ENCODE data around the gene KCNIP4.

KCNIP4 gene

GRCh38 chr4:20680736-20681135, 1267.8 kb downstream of the KCNIP4 start:
- H3K79me2 ChIP-seq (ENCODE audit: insufficient read depth, low read depth): no peaks in the 10 kb centered on the region
- no peak for TF ChIP-seq CTCF (conservative IDR thresholded peaks at IDR 0.05; ENCODE audit: low read depth, low read length)
- H3K9ac ChIP-seq: no peak overlapping the region
- no peak overlapping the region for H2AFZ ChIP-seq (ENCODE audit: low read depth)
- H3K27ac ChIP-seq: no peak overlapping the region
- no peaks in the 10 kb centered on the region for H3K4me1 ChIP-seq (ENCODE audit: low read depth, poor library complexity, severe bottlenecking)
- no peak overlapping the region for H3K4me3 ChIP-seq (IDR thresholded peaks at IDR 0.05; ENCODE audit: insufficient read depth, low read depth, low read length)
- no peak overlapping the region for H3K4me2 ChIP-seq
- no peaks in the 10 kb centered on the region for H4K20me1 ChIP-seq (ENCODE audit: insufficient read depth)
- no peaks in the 10 kb centered on the region for H3K27me3 ChIP-seq (ENCODE audit: insufficient read depth, low read depth)
- no peaks in the 10 kb centered on the region for H3K36me3 ChIP-seq (ENCODE audit: insufficient read depth)

- no peak for TF ChIP-seq CTCF (conservative IDR thresholded peaks at IDR 0.05; ENCODE audit: low read depth, low read length)
- Histone ChIP-seq H3K27me3 (ENCODE audit: insufficient read depth, low read depth) (no peaks in the 10 kb centered on the region), H3K36me3 (ENCODE audit: insufficient read depth) (no peaks in the 10 kb centered on the region), H4K20me1 (ENCODE audit: insufficient read depth) (no peaks in the 10 kb centered on the region), H3K9ac (no peak overlapping the region), H3K27ac (no peak overlapping the region), H3K4me1 (ENCODE audit: low read depth, poor library complexity, severe bottlenecking) (no peaks in the 10 kb centered on the region), H3K4me3 (IDR thresholded peaks at IDR 0.05; ENCODE audit: insufficient read depth, low read depth, low read length) (no peak overlapping the region), H3K4me2 (no peak overlapping the region), H2AFZ (ENCODE audit: low read depth) (no peak overlapping the region), H3K79me2 (ENCODE audit: insufficient read depth, low read depth) (no peaks in the 10 kb centered on the region)
Measured at GRCh38 chr4:20679951-20680350, 1268.6 kb downstream of the KCNIP4 start.

All from KMS-11 (cell line).